Testis (tissue), 2 donors: ENCODE results near the gene CXXC5.

Experiments
- CTCF ChIP-seq, 3 experiments: fragments of 450-650 bp in 2 of 3; fragments of 200-600 bp in 1 of 3; sonication (generic) in 1 of 3; IDR thresholded peaks; one replicate each; pipeline ENCODE4 v1.5.1; 2016 to 2019; ENCODE audit warnings: antibody characterized with exemption in 3 of 3, mild to moderate bottlenecking in 2 of 3, moderate library complexity in 1 of 3
- POLR2A ChIP-seq: fragments of 450-650 bp; IDR thresholded peaks from one replicate; pipeline ENCODE4 v1.6.1; 2017; ENCODE audit warnings: antibody characterized with exemption, mild to moderate bottlenecking, moderate library complexity

- TF ChIP-seq CTCF (IDR thresholded peaks at IDR 0.05) = no peak
- no peak for TF ChIP-seq POLR2A
Measured at GRCh38 chr5:139658928-139659667, 10.9 kb downstream of the CXXC5 start.
